IPS DF 19.7 (cell line): ENCODE measurements around the gene KRT33B.

Experiments used
- DNase-seq: peaks from one replicate; pipeline ENCODE4 v3.0.0-alpha.2; 2013; ENCODE audit warnings: low read depth, low spot score

Gene KRT33B

DNA sequence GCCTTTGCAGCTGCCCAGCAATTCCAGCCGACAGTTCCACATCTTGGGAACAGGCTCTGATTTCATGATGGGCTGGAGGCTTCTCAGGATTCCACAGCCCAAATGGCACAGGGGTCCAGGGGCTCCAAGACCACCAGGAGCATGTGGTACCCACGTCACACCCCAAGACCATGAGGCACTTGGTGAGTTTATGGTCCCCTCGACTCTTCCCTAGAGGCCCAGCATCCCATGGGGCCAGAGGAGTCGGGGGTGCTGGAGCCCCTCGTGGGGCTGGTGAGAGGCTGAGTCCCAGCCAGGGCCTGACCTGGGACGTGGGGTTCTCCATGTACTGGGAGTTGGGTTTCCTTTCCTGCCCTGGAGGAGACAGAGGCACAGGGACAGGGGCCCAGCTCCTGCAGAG lies 44.0 kb downstream of the KRT33B start:
- DNase-seq, result no peak

DNA sequence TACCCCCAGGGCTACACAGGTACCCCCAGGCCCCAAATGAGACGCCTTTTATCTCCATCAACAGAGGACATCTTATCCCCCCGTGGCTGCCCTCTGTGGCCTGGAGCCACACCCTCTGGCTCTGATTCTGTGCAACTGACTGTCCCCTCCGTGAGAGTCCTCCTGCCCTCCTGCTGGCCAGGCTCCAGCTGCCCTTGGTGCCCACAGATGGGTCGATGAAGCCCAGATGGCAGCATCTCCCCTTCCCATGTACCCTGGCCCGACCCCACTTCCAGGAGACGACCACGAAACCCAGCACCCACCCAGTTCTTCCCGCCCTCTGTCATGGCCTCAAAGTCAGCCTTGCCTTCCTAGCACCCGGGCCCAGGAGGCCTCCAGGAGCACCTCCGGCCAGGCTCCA lies 44.5 kb downstream of the KRT33B start:
- DNase-seq, result no peak

DNA sequence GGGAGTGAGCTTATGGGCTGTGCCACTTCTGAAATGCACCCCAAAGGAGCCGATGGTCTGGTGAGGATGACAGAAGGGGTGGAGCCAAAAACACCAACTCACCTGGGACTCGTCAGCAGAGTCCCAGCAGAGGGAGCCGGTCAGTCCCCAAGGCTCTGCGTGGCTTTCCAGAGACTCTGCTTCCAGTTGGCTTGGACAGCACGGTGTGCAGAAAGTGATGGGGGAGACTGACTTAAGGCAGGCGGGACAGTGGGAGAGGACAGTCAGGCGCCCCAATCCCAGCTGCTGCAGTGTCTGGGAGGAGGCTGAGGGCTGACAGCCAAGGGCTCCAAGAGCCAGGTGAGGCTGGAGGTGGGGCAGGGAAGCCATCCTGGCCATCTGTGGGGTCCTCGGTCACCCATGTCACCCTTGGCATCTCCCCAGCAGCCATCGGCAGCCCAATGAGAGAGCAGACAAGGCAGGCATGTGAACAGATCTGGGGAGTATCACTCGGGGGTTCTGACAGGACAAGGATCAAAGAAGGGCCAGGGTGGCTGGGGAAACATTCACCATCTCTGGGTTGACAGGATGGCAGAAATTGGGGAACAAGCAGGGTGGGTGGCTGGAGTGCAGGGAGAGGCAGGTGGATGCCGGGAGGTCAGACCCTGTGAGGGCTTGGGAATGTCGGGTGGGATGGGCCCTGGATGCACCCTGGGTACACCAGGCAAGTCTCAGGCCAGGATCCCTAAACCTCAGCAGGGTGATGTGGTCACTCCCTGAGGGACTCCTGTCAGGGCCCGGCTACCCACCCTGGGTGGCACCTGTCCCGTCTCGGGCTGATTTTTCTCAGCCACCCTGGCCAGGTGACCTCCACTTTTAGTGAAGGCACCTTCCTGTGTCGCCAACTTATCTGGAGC lies 45.2 kb downstream of the KRT33B start:
- DNase-seq, result peak; percentile 42

DNA sequence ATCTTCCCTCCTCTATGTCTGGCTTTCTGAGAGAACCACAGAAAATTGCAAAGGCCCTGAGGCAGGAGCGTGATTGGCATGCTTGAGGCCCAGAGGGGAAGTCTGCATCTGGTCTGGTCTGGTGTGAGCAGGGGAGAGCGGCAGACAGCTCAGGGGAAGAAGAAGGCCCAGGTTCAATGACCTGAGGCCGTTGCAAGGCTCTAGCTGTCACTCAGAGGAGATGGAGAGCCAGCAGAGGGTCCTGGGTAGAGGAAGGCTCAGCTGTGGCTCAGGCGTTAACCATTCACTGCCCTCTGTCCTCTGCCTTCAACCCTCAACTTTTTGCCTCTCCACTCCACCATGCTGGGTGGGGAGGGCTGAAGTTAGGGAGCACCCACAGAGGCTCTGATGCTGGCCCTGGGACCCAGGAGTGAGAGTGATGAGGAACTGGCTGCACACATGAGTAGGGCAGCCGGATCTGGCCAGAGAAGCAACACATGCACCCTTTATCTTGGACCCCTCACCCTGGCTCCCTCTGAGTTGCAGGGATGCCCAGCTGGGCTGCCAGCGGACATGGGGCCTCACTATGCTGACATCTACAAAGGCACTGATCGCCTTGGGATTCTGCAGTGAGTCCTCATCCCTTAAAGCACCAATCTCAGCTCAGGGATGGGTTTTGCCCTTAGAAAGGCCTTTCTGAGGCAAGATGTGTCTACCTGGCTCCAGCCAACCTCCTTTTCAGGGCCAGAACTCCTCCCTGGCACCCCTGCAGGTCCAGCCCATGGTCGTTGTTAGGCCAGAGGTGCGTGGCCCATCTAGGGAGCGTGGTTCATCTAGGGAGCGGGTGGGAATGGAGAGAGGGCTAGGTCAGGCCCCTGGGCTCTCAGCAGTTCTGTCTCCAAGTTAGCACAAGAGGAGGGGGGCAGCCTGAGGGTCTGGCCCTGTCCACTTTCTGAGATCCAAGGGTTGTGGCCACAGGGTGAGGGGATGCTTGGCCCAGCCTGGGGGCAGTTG lies 46.4 kb downstream of the KRT33B start:
- no peak for DNase-seq

DNA sequence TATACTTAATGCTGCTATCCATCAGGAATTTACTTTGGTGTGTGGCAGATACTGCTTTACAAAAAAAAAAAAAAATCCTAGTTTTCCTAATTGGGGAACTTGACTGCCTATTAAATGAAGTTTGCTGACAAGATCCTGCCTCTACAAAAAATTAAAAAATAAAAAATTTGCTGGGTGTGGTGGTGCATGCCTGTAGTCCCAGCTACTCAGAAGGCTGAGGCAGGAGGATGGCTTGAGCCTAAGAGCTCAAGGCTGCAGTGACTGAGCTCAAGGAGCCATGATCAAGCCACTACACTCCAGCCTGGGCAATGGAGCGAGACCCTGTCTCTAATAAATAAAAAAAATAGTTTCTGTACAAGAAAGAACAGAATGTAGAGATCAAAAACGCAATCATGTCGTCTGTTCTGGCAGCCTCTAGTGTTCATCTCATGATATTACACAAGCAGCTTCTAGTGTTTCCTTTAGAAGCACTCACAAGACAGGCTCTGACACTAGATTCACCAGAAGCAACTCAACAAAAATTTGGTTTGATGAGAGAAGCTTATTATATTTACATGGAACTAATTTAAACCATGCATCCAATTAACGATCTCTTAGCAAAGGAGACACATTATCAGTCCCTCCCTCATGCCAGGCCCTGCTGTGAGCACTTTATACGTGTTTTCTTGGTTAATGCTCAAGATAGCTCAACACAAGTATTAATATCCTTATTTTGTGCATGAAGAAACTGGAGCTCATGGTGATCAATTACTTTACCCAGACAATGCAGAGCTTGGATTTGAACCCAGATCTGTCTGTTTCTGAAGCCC lies 47.3 kb downstream of the KRT33B start:
- DNase-seq, result no peak

DNA sequence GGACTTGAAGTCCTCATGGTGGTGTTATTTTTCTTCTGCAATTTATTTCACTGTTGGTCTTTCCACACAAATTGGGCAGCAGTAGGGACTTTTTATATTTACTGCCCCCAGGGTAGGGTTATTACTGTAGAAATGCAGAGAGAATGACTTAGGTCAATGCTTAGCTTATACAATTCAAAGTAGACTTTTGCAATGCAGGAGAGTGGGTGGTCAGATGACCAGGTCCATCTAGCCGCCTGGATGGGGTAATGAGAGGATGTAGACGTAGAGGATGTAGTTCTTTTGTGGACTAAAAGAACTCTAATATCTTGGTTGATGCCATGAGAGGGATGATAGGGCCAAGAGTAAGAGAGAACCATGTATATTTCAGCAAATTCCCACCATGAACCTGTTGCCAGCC lies 51.4 kb downstream of the KRT33B start:
- DNase-seq, result no peak

DNA sequence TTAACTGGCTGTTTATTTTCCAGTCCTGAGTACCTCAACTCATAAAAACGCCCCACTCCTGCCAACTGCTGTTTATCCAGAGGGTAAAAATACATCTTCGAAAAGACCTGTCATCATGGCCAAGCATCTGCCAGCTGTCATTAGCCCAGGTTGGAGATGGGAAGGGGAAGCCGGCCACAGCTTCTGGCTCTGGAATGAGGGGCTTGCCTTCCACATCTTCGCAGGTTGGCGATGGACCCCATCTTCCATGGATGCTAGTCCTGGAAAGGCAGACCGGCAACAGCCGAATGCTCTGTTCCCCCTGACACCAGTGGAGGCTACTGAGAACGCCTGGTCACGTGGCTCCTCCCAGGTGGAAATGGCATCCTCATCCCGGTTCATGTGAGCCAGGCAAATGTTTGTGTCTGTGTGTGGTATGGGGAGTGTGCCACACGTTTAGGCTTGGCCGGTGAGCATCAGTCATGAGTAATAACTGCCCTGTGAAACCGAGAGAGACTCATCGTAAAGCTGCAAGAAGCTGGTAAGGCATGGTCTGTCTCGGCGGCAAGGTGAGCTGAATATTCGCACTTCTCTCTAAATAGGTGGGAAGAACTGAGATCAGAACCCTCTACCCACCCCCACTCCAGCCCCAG lies 53.7 kb downstream of the KRT33B start:
- DNase-seq, result no peak

DNA sequence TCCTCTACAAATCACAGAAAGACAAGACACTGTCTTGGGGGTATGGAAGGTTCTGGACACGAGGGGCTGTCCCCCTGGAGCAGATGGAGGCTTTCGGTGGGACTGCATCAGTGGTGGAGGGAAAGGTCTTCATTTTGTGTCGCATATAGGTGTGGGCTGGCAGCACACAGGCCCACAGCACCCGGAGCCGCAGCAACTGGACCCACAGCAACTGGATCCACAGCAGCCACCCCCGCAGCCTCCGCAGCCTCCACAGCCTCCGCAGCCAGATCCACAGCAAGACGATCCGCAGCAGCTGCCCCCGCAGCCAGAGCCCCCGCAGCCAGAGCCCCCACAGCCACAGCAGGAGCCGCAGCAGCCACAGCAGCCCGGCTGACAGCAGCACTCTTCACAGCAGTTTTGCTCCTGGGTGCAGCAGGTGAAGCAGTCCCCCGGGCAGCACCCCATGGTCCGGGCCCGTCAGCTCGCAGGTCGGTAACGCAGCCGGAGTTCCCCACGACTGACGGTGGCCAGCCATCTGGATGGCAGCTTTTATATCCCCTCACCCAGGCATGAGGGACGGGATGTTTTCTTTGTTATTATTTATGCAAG lies 54.3 kb downstream of the KRT33B start, which contains the start of gene KRTAP17-1:
Gene KRTAP17-1 (minus strand): TSS at position 507 of the 591 bp plus-strand sequence. CDS start 60 bp downstream, at position 447.
- DNase-seq, result no peak
